Activated CD4-positive, alpha-beta T cell treated with anti-CD3 and anti-CD28 coated beads for 4 hours (primary cell): ENCODE data around the gene TBC1D10A.
"Not testable (repeated sequence)": the region's sequence is repeated elsewhere in the genome, so short reads cannot be mapped to it uniquely, and the experiment has no call there.

ENCODE experiments used
- DNase-seq, 2 donors: peaks; one replicate each; pipeline ENCODE4 v3.0.0-alpha.2; 2020

TBC1D10A gene

DNA sequence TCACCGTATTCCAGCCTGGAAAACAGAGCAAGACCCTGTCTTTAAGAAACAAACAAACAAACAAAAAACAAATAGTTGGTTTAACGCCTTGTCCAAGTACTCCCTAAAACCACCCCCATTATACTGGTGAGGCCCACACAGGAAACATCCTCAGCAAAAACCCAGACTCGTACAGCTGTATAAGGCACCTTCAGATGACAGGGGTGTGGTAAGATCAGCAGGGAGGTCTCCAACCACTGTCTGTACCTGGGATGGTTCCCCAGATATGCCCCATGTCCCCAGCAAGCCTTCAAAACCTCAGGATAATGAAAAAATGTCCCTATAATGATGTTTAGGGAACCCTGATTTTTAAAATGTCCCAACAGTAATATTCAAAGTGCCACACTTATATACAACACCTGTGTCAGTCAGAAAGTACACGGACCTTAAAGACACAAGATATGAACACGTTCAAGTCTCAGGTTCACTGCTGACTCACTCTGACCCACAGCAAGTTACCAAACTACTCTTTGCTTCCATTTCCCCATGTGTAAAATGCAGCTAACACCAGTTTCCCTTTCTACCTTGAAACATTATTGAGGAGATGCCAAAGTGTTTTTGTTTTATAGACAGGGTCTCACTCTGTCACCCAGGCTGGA, 20.6 kb upstream of the TBC1D10A start:
- no peak for DNase-seq

GRCh38 chr22:30344447-30345200, 17.9 kb upstream of the TBC1D10A start:
- no peak for DNase-seq

- DNase-seq = no peak
Observed at GRCh38 chr22:30340911-30341685, 14.4 kb upstream of the TBC1D10A start.

GRCh38 chr22:30338802-30339201, 12.1 kb upstream of the TBC1D10A start:
- DNase-seq = no peak

- DNase-seq = not testable (repeated sequence)
Observed at GRCh38 chr22:30338341-30338740, 11.6 kb upstream of the TBC1D10A start.

DNA sequence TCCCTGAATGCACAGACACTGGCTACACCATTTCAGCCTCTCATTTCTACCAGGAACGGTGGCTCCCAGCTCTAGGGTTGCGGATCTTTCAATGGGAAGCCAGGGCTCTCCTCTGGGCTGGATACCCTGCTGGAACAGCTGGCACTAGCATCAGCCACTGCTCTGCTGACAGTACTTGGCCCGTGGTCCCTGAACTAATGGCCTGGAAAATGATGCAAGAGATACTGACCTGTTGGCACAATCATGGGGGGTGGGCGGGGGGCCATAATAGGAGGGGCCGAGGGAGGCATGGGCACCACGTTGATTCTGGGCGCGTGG, 10.7 kb upstream of the TBC1D10A start:
- no peak for DNase-seq

GRCh38 chr22:30336752-30337460, 10.2 kb upstream of the TBC1D10A start:
- DNase-seq = no peak

DNA sequence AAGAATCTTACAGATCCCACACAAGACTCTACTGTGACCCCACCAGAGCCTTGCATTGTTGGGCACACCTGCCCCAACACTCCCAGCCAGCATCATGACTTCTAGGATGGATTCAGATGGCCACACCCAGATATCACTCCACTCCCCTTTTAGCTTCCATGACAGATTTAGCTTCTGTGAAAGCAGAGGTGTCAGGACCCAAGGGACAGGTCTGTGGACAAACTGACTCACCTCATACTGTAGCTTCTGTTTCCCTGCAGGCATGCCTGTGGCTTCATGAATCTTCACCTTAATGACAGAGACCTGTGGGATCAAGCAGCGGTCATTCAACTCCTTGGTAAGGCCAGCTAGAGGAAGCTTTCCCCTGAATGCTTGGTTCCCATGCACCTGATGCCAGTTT, 8.5 kb upstream of the TBC1D10A start:
- no peak for DNase-seq

- no peak for DNase-seq
Observed at GRCh38 chr22:30334646-30335045, 7.9 kb upstream of the TBC1D10A start.

- no peak for DNase-seq
Observed at GRCh38 chr22:30333707-30334087, 7.0 kb upstream of the TBC1D10A start.

GRCh38 chr22:30332994-30333706, 6.4 kb upstream of the TBC1D10A start:
- no peak for DNase-seq

DNA sequence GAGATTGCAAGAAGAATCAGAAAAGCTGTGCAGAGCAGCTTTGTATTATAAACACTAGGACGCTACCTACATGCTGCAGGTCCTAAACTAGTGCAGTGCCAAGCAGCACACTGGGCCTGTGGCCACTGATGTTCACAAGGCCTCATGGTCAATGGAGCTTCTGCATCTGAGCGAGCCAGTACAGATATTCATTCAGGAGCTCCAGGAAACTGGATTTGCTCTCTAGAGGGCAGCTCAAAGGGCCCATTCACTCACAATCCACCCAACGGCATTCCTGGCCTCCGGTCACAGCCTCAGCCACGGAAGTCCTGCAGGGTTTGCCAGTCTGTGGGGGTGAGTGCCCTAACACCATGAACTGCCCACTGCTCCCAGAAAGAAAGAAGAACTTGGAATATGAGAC, 5.8 kb upstream of the TBC1D10A start:
- DNase-seq = no peak

DNA sequence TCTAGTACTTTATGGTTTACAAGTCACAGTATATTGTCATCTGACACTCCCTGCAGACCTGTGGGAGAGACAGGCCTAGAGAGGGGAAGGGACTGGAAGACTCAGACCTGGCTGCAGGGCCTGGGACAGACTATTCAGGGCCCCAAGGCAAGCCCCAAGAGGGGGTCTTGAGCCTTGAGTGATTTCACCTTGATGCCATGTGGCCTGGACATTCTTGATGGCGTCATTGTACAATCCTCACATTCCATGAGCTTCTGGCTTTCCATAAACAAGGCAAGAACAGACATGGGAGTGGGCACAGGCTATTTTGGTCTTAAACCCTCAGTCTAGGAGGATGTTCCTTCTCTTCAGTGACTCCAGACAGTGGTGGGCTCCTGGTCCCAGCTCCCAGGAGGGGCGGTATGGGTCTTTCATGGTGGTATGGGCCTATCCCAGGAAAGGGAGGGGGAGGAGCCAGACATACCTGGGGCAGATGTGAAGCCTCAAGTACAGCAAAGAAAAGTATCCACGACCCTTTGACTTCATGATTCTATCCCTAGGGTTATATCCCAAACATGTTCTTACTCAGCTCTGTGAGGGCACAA, 1.8 kb upstream of the TBC1D10A start:
- no peak for DNase-seq

- no peak for DNase-seq
Observed at GRCh38 chr22:30327864-30328345, 1.2 kb upstream of the TBC1D10A start.

- peak; percentile 19 to 37 for DNase-seq
Observed at GRCh38 chr22:30326255-30326705, 461 bp downstream of the TBC1D10A start.

DNA sequence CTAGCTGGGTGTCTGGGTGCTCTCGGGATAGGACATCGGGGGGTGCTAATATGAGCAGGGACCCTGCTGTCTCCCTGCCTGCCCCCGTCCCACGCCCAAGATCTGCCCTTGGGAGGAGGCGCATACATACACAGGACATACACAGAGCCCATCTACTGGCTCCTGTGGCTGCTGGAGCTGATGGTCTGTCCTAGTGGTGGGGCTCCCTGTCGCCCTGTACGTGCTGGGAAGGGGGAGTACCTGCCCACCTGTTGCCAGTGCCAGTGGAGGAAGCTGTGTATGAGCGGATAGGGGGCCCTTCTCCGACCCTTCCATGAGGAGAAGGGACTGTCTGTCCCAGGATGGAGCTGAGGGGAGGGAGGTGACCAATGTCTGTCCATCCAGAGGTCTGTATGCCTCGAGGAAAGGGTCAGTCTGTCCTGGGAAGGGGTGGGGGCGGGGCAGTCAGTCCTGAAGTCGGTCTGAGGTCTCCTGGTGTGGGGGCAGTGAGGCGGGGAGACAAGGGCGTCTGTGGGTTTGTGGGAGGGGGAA, 952 bp downstream of the TBC1D10A start:
- no peak for DNase-seq

DNA sequence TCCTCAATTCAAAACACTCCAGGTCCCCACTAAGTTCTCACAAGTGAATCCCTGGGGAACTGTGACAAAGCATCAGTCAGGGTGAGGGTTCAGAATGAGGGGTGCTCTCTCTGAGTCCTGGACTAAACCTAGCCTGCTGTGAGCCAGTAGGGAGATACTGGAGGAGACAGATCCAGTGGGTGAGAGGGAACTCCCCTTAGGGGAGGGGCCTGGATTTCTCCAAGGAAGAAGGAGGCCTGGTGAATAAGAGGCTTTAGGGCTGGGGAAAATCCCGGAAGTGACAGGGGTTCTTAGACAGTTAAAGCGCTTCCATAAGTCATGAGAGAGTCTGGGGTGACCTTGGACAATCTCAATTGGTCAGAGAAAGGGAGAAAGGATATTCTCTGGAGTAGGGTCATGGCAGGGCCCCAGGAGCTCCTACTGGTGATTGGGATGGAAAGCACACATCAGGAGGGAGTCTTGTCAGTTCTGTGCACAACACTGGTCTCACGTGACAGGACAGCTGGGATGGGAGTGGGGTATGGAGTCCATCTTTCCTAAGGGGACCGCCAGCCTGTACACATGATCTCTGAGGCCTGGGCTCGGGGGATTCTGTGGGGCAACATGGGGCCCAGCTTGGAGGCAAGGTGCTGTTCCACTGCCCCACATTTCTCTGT, 1.5 kb downstream of the TBC1D10A start:
- no peak for DNase-seq

- no peak for DNase-seq
Observed at GRCh38 chr22:30324014-30324730, 2.6 kb downstream of the TBC1D10A start.

DNA sequence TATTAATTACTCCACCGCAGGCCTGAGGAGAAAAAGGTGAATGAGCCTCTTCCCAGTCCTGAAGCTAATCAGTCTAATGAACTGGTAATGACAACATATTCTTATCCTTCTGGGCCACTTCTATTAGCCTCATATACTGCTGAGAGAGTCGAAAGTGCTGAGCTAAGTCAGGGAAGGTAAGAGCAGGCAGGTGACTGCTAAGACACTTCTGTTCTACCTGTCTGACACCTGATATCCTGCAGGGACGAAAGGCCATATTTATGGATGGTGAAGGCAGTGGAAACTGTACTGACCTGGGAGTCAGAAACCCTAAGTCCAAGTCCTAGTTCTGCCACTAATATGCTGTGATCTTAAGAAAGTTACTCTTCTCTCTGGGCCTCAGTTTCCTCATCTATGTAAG, 3.5 kb downstream of the TBC1D10A start:
- no peak for DNase-seq

DNA sequence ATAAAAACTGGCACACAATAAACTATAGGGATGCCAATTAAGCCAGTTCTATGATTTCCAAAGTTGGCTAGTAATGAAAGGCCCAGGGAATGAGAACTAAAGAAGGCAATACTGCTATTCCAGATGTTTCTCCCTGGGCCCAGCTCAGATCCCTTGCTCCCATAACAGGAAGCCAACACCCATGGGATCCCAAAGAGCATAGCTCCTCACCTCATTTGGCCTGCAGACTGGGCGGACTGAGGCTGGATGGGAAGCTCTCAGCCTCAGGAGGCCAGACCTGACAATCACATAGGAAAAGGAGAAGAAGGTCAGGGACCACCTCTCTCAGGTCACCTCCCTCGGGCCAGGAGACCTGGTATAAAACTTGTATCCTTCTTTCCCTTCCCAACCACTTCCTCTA, 5.3 kb downstream of the TBC1D10A start:
- no peak for DNase-seq
